HEK293 (cell line): ENCODE measurements around the gene ADGRD1.

ENCODE experiments used
- CTCF ChIA-PET: fragments of 350-600 bp; formaldehyde crosslinking; extraction: SDS; loops from one replicate; lab custom pipeline; 2021; ENCODE audit warnings: antibody characterized with exemption; lab: Yijun Ruan, JAX
- POLR2A ChIA-PET: fragments of 300-600 bp; formaldehyde crosslinking; extraction: SDS; loops from one replicate; lab custom pipeline; 2020; ENCODE audit warnings: antibody characterized with exemption, inconsistent platforms; lab: Yijun Ruan, JAX
- H3K27ac ChIP-seq: fragments of 200-500 bp; sonication (Bioruptor generic); 2 replicates; pipeline ENCODE4 v1.5.1; 2014; ENCODE audit warnings: low read depth, low read length, control low read depth, inconsistent platforms; ENCODE audit errors: extremely low read depth
- H3K36me3 ChIP-seq, 2 experiments: fragments of 200-500 bp in 1 of 2; sonication (Bioruptor generic) in 1 of 2; 1 replicate in 1 of 2; 2 replicates in 1 of 2; pipeline ENCODE4 v1.5.1; 2014 to 2017; ENCODE audit warnings: inconsistent platforms in 2 of 2, low read length in 2 of 2; ENCODE audit not compliant: control insufficient read depth in 2 of 2, insufficient read depth in 1 of 2
- H3K4me1 ChIP-seq: fragments of 200-500 bp; sonication (Bioruptor generic); 2 replicates; pipeline ENCODE4 v1.5.1; 2014; ENCODE audit warnings: mild to moderate bottlenecking, low read length, inconsistent platforms; ENCODE audit not compliant: control insufficient read depth, insufficient read depth
- H3K4me3 ChIP-seq: 2 replicates; pipeline ENCODE4 v1.5.1; 2011; ENCODE audit warnings: low read depth, mild to moderate bottlenecking, control low read depth, low read length, moderate library complexity
- H3K9me3 ChIP-seq: fragments of 200-500 bp; sonication (Bioruptor generic); 2 replicates; pipeline ENCODE4 v1.5.1; 2014; ENCODE audit warnings: low read depth, low read length, inconsistent platforms; ENCODE audit not compliant: control insufficient read depth, insufficient read depth
- GLIS1 ChIP-seq: fragments of 450-650 bp; formaldehyde crosslinking; IDR thresholded peaks from 2 replicates; pipeline ENCODE4 v1.5.1; 2016; ENCODE audit warnings: missing biosample characterization, missing genetic modification characterization
- KLF16 ChIP-seq: fragments of 450-650 bp; formaldehyde crosslinking; IDR thresholded peaks from 2 replicates; pipeline ENCODE4 v1.5.1; 2017; ENCODE audit warnings: missing biosample characterization, missing genetic modification characterization
- KLF7 ChIP-seq: fragments of 450-650 bp; formaldehyde crosslinking; IDR thresholded peaks from 2 replicates; pipeline ENCODE4 v1.5.1; 2016; ENCODE audit warnings: missing biosample characterization, missing genetic modification characterization, borderline replicate concordance
- KLF8 ChIP-seq: fragments of 450-650 bp; formaldehyde crosslinking; IDR thresholded peaks from 2 replicates; pipeline ENCODE4 v1.5.1; 2016; ENCODE audit warnings: missing biosample characterization, missing genetic modification characterization
- MYNN ChIP-seq: fragments of 450-650 bp; formaldehyde crosslinking; IDR thresholded peaks from 2 replicates; pipeline ENCODE4 v1.5.1; 2016; ENCODE audit warnings: missing biosample characterization, missing genetic modification characterization, borderline replicate concordance
- SCRT2 ChIP-seq: fragments of 450-650 bp; formaldehyde crosslinking; IDR thresholded peaks from 2 replicates; pipeline ENCODE4 v1.5.1; 2016; ENCODE audit warnings: missing biosample characterization, missing genetic modification characterization
- ZBTB21 ChIP-seq: fragments of 450-650 bp; formaldehyde crosslinking; IDR thresholded peaks from 2 replicates; pipeline ENCODE4 v1.5.1; 2017; ENCODE audit warnings: missing biosample characterization, missing genetic modification characterization
- ZBTB8A ChIP-seq: fragments of 450-650 bp; formaldehyde crosslinking; IDR thresholded peaks from 2 replicates; pipeline ENCODE4 v1.5.1; 2016; ENCODE audit warnings: missing biosample characterization, missing genetic modification characterization
- ZNF138 ChIP-seq: fragments of 450-650 bp; formaldehyde crosslinking; IDR thresholded peaks from 2 replicates; pipeline ENCODE4 v1.5.1; 2016; ENCODE audit warnings: missing biosample characterization, missing genetic modification characterization, borderline replicate concordance
- ZNF280C ChIP-seq: fragments of 450-650 bp; formaldehyde crosslinking; IDR thresholded peaks from 2 replicates; pipeline ENCODE4 v1.5.1; 2016; ENCODE audit warnings: missing biosample characterization, missing genetic modification characterization
- ZNF335 ChIP-seq: fragments of 450-650 bp; formaldehyde crosslinking; conservative IDR thresholded peaks from 2 replicates; pipeline ENCODE4 v1.5.1; 2016; ENCODE audit warnings: missing biosample characterization, missing genetic modification characterization
- ZNF621 ChIP-seq: fragments of 450-650 bp; formaldehyde crosslinking; IDR thresholded peaks from 2 replicates; pipeline ENCODE4 v1.5.1; 2017; ENCODE audit warnings: missing biosample characterization, missing genetic modification characterization
- ZNF629 ChIP-seq: fragments of 450-650 bp; formaldehyde crosslinking; IDR thresholded peaks from 2 replicates; pipeline ENCODE4 v1.5.1; 2017; ENCODE audit warnings: missing biosample characterization, missing genetic modification characterization
- ZNF707 ChIP-seq: fragments of 450-650 bp; formaldehyde crosslinking; IDR thresholded peaks from 2 replicates; pipeline ENCODE4 v1.5.1; 2016; ENCODE audit warnings: missing biosample characterization, missing genetic modification characterization
- ZNF747 ChIP-seq: fragments of 450-650 bp; formaldehyde crosslinking; IDR thresholded peaks from 2 replicates; pipeline ENCODE4 v1.5.1; 2016; ENCODE audit warnings: missing biosample characterization, missing genetic modification characterization
- ZNF776 ChIP-seq: fragments of 450-650 bp; formaldehyde crosslinking; IDR thresholded peaks from 2 replicates; pipeline ENCODE4 v1.5.0; 2017; ENCODE audit warnings: missing biosample characterization, missing genetic modification characterization, borderline replicate concordance
- ZNF777 ChIP-seq: fragments of 450-650 bp; formaldehyde crosslinking; IDR thresholded peaks from 2 replicates; pipeline ENCODE4 v1.5.1; 2017; ENCODE audit warnings: missing biosample characterization, missing genetic modification characterization, borderline replicate concordance
- ZNF837 ChIP-seq: fragments of 450-650 bp; formaldehyde crosslinking; IDR thresholded peaks from 2 replicates; pipeline ENCODE4 v1.5.1; 2016; ENCODE audit warnings: missing biosample characterization, missing genetic modification characterization
- ZSCAN5A ChIP-seq: fragments of 450-650 bp; formaldehyde crosslinking; IDR thresholded peaks from 2 replicates; pipeline ENCODE4 v1.5.1; 2016; ENCODE audit warnings: missing biosample characterization, missing genetic modification characterization
- TF ChIP-seq, protein P1 (sequence below): fragments of 450-650 bp; formaldehyde crosslinking; IDR thresholded peaks from 2 replicates; pipeline ENCODE4 v1.5.1; 2017; ENCODE audit warnings: missing biosample characterization, missing genetic modification characterization

Gene ADGRD1

DNA sequence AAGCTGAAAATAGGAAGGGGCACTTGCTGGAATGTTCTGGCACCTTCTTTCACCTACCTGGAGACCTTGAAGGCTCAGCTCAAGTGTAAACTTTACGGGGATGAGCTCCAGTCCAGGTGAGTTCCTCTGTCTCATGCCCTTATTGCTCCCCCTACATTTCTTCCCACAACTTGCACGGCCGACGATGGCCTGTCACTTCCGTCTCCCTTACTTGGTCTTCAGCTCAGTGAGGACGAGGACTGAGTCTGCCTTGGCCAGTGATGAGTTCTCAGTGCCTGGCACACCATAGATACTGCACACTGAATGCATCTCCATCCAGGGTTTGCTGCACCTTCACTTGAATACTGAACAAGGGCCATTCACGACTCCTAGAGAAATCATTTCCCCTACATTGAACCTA is 21.4 kb downstream of the ADGRD1 start:
- TF ChIP-seq MYNN (tag by site-specific recombination) = no peak
- no peak overlapping the region for H3K4me3 ChIP-seq
- POLR2A ChIA-PET = no interaction called here

GRCh38 chr12:130976171-130976720 is 22.5 kb downstream of the ADGRD1 start:
- no peak for TF ChIP-seq ZNF335 (tag by site-specific recombination)
- TF ChIP-seq SCRT2 (tag by site-specific recombination) = no peak
- TF ChIP-seq KLF16 (tag by site-specific recombination) = no peak
- TF ChIP-seq ZNF837 (tag by site-specific recombination) = no peak
- no peak for TF ChIP-seq ZBTB8A (tag by site-specific recombination)
- no peak for TF ChIP-seq ZBTB21 (tag by site-specific recombination)
- no peak for TF ChIP-seq ZSCAN5A
- no peak for TF ChIP-seq ZNF621
- TF ChIP-seq ZNF138 (tag by site-specific recombination) = no peak
- TF ChIP-seq KLF7 (tag by site-specific recombination) = no peak
- no peak for TF ChIP-seq ZNF707
- TF ChIP-seq ZNF777 = no peak
- TF ChIP-seq ZNF629 (tag by site-specific recombination) = no peak
- TF ChIP-seq, protein P1, sequence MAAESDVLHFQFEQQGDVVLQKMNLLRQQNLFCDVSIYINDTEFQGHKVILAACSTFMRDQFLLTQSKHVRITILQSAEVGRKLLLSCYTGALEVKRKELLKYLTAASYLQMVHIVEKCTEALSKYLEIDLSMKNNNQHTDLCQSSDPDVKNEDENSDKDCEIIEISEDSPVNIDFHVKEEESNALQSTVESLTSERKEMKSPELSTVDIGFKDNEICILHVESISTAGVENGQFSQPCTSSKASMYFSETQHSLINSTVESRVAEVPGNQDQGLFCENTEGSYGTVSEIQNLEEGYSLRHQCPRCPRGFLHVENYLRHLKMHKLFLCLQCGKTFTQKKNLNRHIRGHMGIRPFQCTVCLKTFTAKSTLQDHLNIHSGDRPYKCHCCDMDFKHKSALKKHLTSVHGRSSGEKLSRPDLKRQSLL (tag by site-specific recombination) = no peak
- TF ChIP-seq ZNF747 (tag by site-specific recombination) = no peak
- TF ChIP-seq GLIS1 (tag by site-specific recombination) = no peak
- TF ChIP-seq ZNF280C (tag by site-specific recombination) = no peak
- no peak for TF ChIP-seq KLF8
- no peak for TF ChIP-seq ZNF776 (tag by site-specific recombination)
- TF ChIP-seq, all 188 proteins: peak for 0
- Histone ChIP-seq H3K9me3 (no peaks in the 10 kb centered on the region), H3K36me3 (no peaks in the 10 kb centered on the region), H3K4me3 (no peak overlapping the region), H3K27ac (no peak overlapping the region), H3K4me1 (0 out of 2 replicates have a peak, but pooled peaks cover 3% of the 10 kb centered on the region)
- ChIA-PET POLR2A (no interaction called here), CTCF (interaction anchor here (0.9 kb wide), 1 partner anchor 156 kb away, joined by 4 read pairs; no protein-coding TSS in a partner anchor)

More for the DNA sequence above, 21.4 kb downstream of the ADGRD1 start:
- H3K27ac ChIP-seq = no peak overlapping the region
- no peaks in the 10 kb centered on the region for H3K36me3 ChIP-seq
- CTCF ChIA-PET = interaction anchor here (0.6 kb wide), 1 partner anchor 59 kb away, joined by 3 read pairs; no protein-coding TSS in a partner anchor
- no peaks in the 10 kb centered on the region for H3K4me1 ChIP-seq
- no peaks in the 10 kb centered on the region for H3K9me3 ChIP-seq
